NCI-H2196 treated with DMSO at 0.1 percent for 48 hours (cell line): Measurements from ENCODE around the gene USP40.

Experiments
- DNase-seq: peaks from one replicate; lab custom pipeline; 2025; ENCODE audit not compliant: unreplicated experiment; lab: John Stamatoyannopoulos, UW

Gene USP40

DNA sequence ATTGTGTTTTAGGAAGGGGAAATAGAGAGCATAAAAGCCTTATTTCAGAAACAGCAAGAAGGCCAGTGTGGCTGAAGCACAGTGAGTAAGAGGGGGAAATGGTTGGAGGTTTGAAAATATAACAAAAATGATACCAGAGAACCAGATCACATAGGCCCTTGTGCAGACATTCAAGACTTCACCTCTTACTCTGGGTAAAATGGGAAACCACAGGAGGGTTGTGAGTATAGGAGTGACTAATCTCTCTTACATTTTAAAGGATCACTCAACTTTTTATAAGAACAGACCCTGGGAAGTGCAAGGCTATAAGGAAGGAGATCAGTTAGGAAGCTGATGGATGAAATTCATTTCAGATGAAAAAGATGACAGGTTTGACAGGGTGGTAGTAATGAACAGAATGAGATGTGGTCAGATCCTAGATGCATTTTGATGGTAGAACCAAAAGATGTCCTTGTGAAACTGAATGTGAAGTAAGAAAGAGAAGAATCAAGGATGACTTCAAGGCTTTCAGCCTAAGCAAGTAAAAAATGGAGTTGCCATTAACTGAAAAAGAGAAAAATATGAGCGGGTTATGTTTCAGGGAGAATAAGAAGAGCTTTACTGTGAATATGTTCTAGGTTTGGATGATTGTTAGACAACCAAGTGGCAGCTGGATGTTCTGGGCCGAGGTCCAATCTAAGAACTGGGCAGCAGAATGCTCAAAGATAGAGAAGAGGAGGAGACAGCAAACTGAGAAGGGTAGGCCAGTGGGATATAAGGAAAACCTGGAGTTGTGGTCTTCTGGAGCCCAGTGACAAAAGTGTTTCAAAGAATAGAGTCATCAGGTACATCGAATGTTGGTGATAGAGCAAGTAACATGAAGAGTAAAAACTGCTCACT, 65.1 kb downstream of the USP40 start:
- DNase-seq, result no peak

DNA sequence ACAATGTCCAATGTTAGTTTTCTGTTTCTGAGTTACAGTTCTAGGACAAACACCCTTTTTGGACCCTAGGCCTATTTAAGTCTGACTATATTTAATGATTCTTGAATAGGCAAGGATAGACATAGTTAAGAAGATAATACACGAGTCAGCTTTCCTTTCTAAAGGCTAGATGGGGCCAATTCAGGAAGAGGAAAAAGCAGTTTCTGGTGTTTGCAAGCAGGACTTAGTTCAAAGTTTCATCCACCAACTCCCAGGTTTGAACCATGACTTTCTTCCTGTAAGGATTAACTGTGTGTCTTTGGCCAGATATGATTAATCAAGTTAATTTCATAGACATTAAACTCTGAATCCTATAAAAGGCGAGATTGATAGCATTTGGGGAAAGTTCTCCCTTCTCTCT, 66.7 kb downstream of the USP40 start:
- no peak for DNase-seq

DNA sequence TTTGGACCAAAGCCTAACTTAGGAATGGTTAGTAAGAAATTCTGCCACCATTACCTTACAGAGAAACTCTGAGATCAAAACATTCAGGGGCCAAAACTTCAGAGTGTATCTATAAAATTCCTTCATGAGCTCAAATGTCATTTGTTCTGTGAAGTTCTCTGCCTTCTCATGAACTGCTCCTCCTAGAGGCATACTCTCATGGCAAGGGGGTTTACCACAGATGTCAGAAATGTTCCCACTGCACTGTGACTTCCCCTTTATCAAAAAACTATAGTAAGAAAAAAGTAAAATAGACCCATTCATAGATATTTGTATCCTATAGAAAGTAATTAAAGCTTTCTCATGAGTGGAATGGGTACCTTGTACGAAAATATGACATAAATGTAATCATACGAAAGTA, 68.5 kb downstream of the USP40 start:
- no peak for DNase-seq

DNA sequence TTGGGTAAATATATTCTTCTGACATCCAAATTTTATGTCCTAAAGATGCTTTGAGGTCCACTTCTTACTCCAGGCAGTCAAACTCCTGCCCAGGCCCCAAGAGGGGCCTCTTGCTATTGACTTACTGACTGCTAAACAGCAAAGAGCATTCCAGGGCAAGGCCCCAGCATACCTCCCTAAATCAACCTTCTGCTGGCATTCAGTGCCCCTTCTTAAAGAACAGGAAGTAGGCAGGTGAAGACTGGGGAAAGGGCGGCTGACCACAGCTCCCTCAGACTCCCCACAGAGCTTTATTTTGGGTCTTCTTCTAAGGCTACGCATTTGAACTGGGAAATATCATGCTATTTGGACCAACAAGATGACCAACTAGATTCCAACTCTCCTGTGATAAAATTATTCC, 68.9 kb downstream of the USP40 start:
- DNase-seq, result no peak

DNA sequence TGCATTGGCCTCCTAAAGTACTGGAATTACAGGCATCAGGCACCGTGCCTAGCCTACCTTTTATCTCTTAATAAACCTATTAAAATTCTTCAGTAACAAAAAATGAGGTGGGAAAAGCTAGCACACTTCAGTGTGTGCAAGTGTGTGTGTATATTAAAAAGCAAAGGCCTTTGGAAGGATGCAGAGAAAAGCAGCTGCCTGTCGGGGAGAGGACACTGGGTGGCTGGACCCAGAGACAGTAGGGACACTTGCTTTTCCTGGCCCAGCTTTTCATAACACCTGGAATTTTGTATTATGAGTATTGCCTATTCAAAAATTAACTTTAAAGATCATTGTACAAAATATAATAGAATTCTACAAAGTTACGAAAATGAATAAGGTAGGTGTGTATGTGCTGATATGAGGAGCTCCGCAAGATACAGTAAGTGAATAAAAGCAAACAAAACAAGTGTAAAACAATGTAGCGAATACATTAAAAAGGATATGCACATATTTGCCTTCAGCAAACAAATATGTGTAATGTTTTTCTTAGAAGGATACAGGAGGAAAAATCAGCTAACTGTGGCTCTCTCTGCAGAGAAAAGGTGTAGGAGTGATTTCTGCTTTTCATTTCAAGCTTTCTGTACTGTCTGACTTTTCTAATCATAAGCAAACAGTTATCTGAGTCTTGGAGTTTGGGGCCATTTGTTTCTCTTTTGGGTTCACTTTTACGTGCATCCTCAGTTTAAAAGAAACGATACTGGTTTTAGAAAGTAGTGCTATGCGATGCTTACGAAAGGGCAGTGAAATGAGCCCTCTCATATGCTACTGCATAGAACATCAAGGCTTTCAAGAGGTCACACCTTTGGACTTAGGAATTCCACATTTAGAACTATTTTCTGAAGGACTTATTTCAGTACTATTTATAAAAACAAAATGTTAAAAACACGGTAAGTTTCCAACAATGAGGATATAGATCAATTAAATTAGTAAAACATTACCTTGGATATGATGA, 70.8 kb downstream of the USP40 start:
- DNase-seq, result no peak

DNA sequence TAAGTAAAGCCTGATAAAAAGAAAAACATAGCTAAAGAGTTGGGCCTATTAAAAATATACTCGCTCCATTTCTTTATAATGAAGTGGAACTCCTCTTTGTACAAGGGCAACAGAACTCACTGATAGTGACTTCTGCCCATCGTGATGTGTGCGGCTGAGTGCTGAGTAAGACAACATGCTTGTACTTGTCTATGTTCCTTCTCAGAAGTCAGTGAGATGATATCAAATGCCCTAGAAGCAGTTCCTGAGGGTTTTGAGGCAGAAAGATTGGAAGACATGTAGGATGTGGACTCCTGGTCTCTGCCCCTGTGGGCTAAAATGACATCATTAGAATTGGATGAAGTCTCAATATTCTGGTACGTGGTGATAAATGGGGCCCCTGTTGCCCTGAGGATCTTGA, 73.8 kb downstream of the USP40 start:
- DNase-seq, result no peak

DNA sequence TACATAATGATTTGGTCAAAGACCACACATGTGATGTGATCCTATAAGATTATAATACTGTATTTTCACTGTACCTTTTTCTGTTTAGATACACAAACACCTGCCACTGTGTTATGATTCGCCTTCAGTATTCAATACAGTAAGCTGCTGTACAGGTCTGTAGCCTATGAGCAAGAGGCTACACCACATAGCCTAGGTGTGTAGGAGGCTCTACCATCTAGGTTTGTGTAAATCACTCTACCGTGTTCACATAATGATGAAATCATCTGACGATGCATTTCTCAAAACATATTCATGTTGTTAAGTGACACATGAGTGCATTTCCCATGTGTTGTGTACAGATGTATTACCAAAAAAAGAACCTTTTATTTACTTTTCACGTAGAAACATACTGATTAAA, 74.5 kb downstream of the USP40 start:
- DNase-seq, result no peak

DNA sequence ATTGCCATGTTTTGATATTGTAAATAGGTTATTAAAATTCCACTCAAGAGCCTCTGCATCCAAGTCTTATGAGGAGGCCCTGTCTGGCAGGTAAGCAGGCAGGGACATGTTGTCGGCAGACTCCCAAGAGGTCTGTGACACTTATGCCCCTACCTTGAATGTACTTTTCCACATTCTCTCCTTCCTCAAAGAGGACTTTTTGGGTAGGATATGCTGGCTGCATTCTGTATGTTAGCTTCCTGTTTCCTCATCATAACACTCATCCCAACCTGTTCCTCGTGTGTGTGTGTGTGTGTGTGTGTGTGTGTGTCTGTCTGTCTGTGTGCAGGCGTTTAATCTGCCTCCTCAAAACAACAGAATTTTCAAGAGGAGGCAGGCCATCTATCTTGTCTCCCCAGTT, 75.3 kb downstream of the USP40 start:
- no peak for DNase-seq

DNA sequence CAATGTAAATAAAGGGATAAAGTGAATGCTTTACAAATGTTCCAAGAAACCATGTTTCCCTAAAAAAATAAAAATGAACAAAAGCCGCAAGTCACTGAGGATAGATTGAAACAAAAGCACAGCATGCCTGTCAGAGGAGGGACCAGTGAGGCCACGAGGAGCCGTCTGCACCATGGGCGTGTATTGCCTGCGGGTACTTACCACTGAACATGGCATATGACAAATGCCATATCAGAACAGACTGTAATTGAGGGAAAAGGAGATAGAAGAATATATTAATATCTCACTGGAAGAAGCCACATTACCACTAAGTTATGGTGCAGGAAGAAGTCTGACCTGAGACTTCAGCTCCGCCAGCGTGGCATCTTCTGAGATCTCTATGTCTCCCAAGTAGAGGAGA, 75.8 kb downstream of the USP40 start:
- DNase-seq, result no peak

DNA sequence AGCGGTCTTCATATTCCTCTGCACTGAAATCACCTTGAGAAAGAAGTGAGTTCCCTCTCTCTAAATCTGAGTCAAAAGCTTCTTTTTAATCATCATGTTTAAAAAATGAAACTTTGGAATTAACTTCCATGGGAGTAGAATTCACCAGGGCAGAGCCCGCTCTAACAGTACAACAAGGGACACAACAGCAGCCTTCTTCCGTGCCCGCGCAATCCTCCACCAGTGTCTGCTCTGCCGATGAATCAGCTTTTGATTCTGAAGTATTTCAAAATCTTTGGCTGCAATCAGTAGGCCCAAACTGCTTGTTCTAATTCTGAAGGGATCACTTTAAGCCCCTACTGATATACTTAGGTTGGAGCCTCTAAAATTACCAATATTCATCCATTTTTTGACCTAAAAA, 76.9 kb downstream of the USP40 start:
- DNase-seq, result no peak

DNA sequence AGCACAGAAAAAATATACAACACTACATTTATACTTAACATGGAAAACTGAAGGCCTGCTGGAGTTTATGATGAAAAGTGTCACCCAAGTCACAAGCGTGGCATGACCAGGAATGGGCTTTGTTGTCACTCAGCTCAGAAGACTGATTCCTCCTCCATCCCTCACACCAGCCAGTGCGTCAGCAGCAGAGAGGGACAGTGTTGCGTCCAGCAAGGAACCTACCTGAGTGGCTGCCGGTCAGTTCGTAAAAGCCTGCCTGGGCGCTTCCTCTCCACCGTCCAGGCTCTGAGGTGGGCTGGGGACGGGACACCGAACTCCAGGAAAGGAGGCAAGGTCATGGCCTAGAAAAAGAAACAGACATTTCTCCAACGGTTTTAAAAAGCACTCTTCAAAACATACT, 77.4 kb downstream of the USP40 start:
- no peak for DNase-seq

DNA sequence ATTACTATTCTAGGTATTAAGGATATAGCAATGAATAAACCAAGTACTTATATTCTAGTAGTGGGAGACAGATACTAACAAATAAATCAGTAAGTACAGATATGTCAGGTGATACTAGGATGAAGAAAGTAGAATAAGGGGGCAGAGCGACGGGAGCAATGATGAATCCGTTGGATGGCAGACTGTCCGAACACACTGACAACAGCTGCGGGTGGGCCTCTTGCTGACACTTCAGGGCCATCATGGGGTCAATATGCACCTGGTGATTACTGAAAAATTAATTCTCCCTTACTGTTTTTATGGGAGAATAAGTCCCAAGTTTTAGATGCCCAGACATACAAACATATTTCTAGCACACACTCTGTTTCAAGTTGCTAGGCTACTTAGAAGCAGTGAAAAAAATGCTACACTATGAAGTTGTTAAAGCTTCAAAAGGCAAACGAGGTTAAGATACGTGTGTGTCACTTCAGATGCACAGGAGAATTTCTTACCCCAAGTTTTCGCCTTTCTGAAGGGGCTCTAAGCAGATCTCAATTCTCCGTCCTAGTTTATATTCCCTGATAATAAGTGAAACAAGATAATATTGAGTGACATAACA, 78.7 kb downstream of the USP40 start:
- DNase-seq, result no peak

DNA sequence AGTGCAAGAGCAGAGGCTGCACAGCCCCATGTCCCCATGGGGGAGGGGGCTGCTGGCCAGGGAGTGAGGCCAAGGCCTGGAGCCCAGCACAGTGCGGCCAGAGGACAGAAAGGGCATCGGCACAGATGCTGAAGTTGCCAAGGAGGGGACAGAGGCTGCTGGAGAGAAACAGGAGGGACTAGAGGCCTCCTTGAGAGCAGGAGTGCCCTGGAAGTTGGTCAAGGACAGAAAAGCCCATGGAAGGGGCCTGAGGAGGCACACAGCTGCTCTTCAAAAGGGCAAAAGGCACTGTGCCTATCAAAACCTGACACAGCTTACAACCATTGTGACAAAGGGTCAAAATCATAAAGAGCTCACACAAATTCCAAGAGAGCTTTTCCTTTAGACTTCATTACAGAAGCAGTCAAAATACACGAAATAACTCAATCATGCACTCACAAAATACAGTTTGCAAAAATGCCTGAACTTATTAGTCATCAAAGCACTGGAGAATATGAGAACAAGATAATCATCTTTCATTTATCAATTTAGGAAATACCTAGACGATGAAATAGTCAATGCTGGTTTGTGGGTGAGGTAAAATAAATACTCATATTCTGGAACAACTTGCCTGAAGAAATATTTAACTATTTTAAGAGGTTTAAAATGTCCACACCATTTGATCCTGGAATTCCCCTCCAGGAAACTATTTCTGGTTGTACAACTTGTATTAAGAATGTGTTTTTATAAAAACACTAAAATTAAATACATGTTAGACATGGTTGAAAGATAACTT, 79.6 kb downstream of the USP40 start:
- DNase-seq, result no peak

DNA sequence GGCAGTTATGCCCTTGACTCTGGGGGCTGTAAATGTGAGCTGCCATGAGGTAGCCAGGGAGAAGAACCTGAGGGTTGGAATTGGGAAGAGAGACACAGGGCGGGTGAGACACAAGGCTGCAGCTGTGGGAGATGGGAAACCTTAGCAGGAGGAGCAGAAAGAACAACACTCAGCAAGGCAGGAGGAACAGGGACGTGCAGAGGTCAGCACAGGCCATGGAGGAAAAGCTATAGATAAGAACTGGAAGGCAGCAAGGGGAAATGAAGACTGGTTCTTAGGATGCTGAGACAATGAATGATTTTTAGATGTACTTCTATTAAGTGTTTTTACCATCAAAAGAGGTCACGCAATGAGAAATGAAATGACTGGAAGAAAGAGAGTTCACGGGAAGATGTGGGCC, 80.2 kb downstream of the USP40 start:
- DNase-seq, result no peak

DNA sequence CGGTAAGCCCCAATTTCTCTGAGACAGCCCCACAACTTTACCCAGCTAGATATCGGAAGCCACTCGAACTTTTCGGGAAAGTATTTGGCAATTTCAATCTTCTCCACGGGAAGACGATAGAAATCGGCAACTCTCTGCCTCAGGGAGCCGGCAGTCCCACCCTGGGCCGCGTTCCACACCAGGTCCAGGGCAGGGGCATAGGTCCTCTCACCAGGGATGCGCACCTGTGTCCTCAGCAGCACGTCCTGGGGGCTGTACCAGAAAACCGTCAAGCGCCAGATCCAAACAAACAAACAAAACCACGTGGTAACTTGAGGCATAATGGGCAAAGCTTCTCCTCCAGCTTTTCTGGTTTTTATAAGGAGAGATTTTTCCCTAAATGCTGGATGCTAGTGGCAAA, 80.9 kb downstream of the USP40 start:
- no peak for DNase-seq

DNA sequence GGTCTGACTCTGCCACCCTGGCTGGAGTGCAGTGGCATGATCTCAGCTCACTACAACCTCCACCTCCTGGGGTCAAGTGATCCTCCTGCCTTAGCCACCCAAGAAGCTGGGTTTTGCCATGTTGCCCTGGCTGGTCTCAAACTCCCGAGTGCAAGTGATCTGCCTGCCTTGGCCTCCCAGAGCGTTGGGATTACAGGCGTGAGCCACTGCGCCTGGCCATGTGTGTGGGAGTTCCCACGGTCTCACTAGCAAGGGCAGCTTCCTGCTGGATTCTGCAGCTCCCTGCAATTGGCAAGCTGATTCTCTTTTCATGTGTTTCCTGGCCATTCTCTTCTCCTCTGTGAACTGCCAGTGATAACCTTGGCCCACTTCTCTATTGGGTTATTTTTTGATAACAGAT, 84.0 kb downstream of the USP40 start:
- DNase-seq, result no peak

DNA sequence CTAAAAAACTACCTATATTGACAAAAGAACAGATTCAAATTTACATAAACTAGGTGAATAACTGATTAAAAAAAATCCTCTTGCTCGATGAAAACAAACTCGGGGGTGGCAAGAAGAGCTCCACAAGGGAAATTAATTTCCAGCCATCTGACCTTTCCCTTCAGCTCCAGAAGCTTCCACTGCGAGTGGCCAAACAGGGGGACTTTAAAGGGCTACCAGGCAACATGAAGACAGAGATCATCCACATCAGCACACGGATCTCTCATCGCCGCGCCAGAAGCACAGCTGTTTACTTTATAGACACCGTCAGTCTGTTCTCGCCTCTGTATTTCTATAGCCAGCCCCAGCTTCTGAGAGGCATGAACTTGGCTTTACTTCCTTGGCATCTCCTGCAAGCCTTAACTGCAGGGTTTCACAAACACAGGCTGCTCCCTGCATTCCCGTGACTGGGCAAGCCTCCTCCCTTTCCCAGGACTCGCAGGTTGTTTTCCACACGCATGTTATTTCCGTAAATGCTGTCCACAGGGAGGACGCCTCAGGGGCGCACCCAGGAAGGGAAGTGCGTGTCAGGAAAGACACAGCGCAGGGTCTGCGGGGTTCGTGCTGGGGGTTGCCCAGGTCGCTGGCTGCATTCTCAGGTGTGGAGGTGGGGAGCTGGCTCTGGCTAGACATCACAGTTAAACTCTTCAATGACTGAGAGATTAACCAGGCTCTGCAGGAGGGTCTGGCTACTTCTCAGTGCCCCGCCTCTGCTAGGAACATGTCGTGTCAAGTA, 85.0 kb downstream of the USP40 start:
- DNase-seq, result no peak

DNA sequence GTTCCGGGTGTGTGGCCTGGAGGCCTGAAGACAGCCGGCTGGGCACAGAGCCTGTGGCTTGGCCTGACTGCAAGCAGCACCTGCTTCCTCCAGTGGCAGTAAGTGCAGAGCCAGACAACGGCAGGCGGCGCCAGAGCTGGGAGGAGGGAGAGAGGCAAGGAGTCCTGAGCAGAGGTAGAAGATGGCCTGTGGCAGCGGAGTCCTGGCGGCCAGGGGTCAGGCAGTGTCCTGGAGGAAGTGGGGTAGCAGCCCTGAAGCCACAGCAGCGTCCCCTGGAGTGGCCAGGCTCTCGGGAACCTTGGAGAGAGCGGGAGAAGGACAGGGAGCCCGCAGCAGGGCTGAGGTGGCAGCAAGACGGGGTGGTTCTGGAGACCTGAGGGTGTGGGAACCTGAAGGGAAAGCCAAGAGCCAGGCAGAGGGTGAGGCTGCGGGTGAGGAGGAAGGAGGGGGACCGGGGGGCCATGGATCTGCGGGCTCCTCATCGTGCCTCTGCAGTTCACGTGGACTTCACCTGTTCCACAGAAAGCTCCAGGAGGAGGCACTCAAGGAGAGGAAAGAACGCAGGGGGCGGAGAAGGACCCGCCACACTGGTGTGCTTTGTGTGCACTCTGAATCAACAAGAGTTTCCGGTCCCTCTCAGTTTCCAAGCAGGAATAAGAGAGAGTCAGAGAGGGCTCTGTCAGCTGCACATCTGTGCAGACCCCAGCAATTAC, 85.9 kb downstream of the USP40 start:
- DNase-seq, result peak; percentile 77
